GM21515 (cell line): ENCODE results near the gene SLC34A3.
"Not testable (repeated sequence)": the region's sequence is repeated elsewhere in the genome, so short reads cannot be mapped to it uniquely, and the experiment has no call there.

Source experiments
- ATAC-seq: cut with Tn5 transposase; IDR thresholded peaks from one replicate; pipeline ENCODE4 v1.9.1; 2021; ENCODE audit not compliant: unreplicated experiment

Gene SLC34A3

DNA sequence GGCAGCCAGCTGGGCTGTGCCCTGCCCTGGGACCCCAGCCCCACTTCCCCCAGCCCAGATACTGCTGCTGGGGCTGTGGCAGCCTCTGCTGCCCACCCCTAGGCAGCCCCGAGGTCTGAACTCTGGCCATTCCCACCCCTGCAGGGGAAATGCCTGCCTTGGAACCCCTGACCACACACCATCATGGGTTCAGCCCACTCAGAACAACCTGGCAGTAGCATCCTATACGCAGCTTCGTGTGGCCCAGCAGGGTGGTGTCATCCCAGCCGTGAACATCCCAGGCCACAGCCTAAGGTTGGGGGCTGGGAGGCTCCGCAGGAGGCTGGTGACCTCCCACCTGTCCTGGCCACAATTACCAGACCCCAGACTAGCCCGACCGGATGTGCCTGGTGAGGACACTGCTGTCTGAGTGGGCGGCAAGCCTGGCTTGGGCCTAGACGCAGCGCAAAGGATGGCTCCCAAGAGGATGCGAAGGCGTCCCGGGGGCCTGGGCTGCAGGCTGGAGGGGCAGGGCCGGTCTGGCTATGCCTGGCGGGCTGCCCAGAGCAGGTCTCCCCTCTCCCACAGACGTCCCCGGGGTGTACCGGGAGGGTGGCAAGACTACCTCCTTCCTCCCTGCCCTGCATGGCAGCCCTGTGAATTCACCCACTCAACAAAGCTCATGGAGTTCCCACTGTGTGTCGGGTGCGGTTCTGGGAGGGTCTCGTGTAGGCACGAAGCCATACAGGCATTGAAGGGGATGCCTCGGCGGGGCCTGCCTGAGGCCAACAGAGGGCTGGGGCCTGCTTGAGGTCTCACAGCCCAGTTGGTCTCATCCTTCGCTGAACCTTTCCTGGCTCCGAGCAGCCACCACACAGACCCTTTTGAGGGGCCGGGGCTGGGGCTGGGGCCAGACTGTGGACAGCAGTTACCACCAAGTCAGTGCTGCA lies 1.5 kb upstream of the SLC34A3 start:
- ATAC-seq = no peak

DNA sequence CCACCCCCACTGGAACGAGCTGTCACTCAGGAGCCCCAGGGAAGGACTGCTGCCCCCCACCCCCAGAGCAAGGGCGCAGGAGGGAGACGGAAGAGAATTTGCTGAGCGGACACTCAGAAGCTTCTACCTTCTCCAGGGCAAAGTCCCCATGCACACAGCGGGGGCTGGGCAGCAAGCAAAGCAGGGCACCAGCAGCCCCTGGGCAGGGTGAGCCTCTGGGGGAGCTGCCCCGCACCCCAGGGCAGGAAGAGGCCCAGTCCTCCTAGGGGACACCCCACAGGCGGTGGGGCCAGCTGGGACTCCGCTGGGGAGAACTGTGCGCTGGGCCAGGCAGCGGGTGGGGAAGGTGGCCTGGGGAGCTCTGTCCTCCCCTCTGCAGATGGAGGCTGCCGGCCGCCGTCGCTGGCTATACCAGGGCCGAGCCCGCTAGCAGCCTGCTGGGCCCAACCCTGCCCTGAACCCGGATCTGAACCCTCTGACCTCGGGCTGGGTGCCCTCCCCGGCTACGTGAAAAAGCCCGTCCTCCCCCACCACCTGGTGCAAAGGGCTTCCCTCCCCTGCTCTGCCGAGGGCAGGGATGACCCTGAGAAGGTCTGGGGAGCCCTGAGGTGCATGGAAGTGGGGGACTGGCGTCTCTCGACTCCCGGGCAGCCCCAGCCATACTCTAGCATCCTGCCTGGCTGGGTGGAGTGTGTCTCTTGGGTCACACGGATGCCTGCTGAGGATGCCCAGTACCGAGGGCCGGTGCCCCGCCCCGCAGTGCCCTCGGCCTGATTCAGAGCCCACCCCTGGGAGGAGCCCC lies 597 bp upstream of the SLC34A3 start:
- no peak for ATAC-seq

DNA sequence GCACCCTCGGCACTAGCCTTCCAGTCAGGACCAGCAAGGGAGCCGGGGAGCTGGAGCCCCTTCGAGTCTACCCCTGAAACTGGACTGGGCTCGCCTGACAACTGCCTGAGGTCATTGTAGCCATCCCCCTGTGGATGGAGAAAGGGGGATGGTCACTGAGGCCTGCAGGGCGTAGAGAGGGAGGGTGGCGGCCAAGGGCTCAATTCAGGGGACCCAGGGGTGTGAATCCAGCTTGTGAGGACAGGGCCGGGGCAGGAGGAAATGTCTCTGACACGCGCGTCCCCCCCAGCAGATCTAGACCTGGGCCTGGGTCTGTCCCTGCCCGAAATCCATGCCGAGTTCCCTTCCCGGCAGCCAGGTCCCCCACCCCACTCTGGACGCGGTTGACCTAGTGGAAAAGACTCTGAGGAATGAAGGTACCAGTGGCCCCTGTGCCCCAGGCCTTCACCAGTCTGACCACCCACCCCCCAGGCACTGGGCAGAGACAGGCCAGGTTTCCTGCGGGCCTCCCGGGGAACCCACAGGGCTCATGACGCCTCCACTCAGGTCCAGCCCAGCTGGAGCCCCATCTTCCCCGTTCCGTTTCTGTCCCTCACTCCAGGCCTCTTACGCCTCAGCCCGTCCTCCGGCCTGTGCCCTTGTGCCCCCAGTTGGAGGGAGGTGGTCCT lies 805 bp downstream of the SLC34A3 start:
- no peak for ATAC-seq

DNA sequence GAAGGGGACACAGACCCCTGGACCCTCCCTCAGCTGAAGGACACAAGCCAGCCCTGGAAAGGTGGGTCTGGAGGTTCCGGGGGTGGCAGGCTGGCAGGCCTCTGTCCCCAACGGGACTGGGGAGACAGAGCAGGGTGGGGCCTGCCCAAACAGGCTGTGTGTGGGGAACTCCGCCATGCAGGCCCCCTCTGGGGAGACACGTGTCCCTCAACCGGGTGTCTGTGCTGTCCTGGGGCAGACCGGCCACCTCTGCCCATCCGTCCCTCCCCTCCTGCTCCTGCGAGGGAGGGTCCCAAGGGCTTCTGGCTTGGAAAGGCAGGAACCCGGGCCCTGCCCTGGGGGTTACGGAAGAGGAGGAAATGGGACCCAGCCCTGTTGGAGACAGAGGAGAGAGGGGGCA lies 1.4 kb downstream of the SLC34A3 start:
- no peak for ATAC-seq

DNA sequence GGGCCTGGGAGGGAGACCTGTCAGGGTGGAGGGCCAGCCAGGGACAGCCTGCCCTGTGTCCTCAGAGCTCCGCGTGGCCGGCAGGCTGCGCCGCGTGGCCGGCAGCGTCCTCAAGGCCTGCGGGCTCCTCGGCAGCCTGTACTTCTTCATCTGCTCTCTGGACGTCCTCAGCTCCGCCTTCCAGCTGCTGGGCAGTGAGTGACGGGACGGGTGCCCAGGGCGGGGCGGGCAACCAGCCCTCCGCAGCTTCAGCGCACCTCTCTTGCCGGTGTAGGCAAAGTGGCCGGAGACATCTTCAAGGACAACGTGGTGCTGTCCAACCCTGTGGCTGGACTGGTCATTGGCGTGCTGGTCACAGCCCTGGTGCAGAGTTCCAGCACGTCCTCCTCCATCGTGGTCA lies 1.8 kb downstream of the SLC34A3 start:
- ATAC-seq = no peak

DNA sequence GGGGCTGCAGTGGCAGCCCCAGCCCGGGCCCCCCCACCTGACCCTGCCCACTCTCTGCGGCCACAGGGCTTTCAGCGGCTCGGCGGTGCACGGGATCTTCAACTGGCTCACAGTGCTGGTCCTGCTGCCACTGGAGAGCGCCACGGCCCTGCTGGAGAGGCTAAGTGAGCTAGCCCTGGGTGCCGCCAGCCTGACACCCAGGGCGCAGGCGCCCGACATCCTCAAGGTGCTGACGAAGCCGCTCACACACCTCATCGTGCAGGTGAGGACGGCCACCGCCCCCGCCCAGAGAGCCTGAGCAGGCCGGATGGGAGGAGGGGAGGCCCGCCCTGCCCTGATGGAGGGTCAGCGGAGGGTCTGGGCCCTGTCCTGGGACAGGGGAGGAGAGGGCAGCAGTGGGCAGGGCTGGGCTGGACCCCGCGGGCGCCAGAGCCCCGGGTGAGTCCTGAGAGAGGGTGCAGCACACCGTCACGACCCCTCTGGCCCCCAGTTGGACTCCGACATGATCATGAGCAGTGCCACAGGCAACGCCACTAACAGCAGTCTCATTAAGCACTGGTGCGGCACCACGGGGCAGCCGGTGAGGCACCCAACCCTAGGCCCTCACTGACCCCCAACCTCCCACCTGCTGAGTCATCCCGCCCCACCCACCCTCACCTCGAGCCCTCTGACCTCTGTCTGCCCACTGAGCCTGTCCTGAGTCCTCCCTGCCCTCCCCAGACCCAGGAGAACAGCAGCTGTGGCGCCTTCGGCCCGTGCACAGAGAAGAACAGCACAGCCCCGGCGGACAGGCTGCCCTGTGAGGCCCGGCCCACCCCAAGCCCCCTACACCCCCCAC lies 2.7 kb downstream of the SLC34A3 start:
- no peak for ATAC-seq

DNA sequence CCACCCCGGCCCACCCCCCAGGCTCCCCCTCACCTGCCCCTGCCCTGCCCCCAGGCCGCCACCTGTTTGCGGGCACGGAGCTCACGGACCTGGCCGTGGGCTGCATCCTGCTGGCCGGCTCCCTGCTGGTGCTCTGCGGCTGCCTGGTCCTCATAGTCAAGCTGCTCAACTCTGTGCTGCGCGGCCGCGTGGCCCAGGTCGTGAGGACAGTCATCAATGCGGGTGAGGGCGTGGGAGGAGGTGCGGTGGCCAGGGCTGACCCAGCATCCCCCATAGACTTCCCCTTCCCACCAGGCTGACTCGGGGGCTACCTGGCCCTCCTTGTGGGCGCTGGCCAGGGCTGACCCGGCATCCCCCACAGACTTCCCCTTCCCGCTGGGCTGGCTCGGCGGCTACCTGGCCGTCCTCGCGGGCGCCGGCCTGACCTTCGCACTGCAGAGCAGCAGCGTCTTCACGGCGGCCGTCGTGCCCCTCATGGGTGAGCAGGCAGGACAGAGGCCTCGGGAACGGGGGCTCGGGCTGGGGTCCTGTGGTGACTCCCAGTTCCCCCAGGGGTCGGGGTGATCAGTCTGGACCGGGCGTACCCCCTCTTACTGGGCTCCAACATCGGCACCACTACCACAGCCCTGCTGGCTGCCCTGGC lies 3.5 kb downstream of the SLC34A3 start:
- no peak for ATAC-seq

DNA sequence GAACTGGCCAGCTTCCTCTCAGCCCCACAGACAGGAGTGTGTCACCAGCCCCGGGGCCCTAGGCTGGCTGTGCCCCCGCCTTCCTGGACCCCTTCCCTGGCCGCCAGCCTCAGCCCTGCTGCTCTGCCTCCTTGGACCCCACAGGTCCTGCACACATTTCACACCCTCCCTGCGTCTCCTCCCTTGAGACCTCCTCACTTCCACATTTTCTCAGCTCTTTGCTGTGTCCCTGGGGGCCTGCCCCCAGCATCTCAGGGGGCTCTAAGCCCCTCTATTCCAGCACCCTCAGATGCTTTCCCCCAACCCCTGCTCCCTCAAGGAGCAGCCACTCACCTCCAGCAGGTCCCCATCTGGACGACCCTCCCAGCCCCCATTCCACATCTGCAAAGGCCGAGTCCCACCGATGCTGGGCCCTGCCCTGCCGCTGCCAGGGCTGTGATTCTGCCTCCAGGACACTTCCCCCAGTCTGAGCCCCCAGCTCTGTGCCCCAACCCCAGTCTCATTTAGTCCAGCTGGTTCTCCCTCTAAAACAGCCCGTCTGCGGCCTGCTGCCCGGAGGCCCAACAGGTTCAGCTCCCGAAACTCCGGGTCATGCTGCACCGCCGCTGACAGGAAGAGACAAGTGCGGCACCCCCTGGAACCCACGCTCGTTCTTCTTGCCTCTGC lies 4.2 kb downstream of the SLC34A3 start:
- ATAC-seq = no peak

DNA sequence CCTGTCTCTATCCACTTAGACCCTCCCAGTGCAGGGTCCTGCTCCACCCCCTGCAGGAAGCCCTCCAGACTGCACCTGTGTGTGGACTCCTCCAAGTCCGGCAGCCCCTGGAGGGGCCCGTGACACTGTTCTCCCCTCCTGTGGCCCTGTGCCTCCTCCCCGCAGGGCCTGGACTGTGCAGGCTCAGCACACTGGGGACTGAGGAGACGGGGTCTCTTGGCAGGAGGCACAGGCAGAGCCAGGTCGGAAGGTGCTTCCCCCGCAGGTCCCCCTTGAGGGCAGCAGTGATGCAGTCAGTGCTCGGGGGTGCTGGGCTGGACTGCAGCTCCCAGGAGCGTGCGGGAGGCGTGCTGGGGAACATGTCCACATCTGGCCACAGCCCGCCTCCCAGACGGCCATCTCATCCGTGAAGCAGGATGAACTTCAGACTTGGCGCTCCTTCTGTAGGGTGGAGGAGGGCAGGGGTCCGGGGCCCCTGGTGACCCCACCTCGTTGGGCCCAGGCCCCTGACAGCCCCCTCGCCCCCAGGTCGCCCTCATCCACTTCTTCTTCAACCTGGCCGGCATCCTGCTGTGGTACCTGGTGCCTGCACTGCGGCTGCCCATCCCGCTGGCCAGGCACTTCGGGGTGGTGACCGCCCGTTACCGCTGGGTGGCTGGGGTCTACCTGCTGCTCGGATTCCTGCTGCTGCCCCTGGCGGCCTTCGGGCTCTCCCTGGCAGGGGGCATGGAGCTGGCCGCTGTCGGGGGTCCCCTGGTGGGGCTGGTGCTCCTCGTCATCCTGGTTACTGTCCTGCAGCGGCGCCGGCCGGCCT lies 4.9 kb downstream of the SLC34A3 start:
- ATAC-seq = no peak

DNA sequence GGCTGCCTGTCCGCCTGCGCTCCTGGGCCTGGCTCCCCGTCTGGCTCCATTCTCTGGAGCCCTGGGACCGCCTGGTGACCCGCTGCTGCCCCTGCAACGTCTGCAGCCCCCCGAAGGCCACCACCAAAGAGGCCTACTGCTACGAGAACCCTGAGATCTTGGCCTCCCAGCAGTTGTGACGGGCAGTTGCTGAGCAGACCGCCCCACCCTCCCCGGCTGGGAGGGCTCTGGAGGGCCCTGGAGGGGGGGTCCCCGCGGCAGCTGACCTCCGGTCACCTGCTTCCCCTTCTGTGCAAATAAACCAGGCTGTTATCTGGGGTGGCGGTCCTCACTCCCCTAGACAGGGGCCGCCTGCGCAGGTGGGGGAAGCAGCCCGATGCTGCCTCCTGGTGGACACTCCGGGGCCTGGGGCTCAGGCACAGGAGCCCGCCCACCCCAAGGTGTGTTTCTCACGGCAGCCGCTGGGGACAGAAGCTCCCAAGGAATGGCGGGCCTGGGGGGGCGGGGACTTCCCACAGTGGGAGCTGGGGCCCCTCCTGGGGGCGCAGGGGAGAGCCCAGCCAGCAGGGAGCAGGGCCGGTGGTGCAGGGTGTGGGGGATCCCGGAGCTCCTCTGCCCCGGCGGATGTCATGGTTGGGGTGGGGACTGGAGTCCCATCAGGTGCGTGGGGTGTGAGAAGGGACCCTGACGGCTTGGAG lies 5.7 kb downstream of the SLC34A3 start:
- ATAC-seq = no peak

DNA sequence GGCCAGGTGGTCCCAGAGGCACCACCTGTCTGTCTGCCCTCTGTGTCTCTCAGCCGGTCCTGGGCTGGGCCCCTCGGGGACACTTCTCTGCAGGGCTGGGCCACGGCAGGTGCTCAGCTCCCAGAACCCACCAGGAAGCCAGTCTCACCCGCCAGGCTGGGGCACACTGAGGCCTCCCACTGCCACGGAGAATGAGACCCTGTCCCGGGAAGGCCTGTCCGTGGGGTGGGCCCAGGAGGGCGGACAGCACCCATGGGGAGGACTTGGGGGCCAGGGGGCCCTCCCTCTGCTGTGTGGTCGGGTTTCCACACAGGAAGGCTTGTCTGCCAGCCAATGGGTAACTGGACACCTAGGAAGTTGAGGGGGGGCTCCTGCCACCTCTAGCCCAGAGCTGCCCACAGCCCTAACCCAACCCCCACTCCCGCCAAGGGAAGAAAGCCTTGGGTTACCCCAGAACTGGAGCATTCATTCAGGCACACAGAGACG lies 6.3 kb downstream of the SLC34A3 start:
- ATAC-seq = no peak

DNA sequence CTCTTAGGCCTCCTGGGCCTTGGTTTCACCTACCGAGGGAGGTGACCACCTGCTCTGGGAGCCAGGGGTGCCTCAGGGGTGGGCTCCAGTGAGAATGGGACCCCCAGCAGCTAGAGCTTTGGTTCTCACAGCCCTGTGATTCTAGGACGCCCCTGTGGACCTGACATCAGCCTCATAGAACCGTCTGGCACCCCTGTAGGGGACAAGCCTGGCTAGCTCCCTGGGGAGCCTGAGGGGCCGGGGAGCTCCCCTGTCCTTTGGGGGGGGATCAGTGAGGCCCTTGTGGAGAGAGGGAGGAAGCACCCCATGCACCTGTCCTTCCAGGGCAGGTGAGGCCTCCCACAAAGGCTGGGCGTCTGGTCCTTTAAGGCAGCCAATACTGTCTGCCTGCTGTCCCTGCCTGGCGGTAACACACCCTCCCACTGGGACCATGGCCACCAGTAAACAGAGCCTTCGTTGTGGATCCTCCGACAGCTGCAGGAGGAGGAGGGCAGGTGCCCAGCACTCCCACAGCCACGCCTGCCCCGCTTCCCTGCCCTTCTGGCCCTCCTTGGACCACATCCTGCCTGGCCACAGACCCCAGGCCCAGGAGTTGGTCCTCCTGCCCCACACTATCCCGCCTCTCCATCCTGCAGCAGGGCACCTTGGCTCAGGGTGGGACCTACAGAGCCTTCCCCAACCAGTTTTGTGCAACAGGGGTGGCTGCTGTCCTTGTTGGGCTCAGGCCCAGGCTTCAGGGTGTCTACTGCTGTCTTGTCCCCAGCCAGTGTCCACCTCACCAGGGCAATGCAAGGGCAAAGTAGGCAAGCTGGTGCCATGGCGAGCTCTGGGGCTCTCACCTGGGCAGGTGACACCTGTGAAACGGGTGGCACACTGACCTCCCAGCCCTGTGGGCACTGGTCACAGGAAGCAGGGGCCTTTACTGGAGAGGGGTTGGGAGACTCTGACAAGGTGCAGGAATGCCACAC lies 7.3 kb downstream of the SLC34A3 start:
- no peak for ATAC-seq

DNA sequence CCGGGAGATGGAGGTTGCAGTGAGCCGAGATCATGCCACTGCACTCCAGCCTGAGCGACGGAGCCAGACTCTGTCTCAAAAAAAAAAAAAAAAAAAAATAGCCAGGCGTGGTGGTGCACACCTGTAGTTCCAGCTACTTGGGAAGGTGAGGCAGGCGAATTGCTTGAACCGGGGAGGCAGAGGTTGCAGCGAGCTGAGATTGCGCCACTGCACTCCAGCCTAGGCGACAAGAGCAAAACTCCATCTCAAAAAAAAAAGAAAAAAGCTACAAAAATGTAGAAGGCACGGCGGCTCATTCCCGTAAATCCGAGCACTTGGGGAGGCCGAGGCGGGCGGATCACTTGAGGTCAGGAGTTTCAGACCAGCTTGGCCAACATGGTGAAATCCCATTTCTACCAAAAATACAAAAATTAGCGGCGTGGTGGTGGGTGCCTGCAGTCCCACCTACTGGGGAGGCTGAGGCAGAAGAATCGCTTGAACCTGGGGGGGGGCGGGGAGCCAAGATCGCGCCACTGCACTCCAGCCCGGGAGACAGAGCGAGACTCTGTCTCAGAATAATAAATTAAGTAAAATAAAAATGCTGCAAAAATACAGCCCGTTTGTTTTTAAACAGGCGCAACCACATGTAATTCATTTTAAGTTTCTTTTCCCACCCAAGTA lies 9.0 kb downstream of the SLC34A3 start:
- not testable (repeated sequence) for ATAC-seq

DNA sequence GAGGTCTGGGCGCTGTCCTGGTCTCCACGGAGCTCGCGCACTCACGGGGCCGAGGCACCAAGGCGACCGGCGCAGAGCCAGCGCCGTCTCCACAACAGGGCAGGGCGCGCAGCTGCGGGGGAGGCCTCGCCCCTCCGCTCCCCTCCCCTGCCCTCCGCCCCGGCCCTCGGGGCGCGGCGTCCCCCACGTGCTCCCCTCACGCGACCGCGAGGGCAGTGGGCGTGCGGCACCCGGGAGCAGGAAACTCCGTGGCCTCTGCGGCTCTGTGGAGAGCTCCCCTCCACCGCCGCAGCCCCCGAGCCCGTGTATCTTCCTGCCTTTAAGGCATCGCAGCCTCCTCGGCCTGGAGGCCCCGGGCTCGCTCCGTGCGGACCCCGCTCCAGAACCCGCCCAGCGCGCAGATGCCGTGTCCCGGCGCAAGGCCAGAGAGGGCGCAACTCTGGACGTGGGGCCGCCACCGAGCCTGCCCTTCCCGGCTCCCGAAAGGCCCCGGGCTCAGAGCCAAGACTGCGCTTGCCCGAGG lies 9.7 kb downstream of the SLC34A3 start:
- ATAC-seq = peak; percentile 23

DNA sequence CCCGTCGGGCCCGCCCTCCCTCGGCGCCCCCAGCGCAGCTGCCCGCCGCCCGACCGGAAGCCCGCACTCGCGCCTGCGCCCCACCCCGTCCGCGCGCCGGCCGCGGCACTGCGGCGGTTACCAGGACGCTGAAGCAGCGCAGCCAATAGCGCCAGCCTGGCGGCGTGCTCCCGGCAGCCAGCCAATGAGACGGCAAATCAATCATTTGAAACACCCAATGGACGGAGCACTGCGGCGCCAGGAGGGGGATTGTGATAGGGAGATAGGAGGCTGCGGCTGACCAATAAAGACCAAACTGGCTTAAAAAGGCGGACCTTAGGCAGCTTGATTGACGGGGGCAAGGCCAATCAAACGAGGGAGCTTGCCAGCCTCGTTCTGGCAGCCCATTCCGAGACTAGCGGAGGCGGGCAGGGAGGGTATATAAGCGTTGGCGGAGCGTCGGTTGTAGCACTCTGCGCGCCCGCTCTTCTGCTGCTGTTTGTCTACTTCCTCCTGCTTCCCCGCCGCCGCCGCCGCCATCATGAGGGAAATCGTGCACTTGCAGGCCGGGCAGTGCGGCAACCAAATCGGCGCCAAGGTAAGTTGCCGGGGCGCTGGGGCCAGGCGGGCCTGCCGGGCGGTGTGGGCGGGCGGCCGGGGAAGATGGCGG lies 10.3 kb downstream of the SLC34A3 start, which contains the start of gene TUBB4B:
TSS of gene TUBB4B (plus strand) at position 447 of the 649 bp plus-strand sequence. CDS start at position 521, 74 bp downstream.
- peak; percentile 66 for ATAC-seq
